ENCODE data around the gene FAM110D. TPM values are rescaled to one million over a fixed set of nuclear protein-coding genes. Genes with fewer than 3 reads are reported as not detected.
A peak's percentile ranks its signal among the peaks of the same experiment; 100 is the strongest.

The FAM110D gene
- total and polyA plus RNA-seq, 7 donors: 1.2 to 2.9 (median 1.4) TPM

- Histone ChIP-seq H3K4me1 (no peaks in the 10 kb centered on the region), H3K27me3 (ENCODE audit: insufficient read depth in 3 of 3, low read length in 2 of 3) (no peaks in the 10 kb centered on the region), H3K36me3 (ENCODE audit: insufficient read depth in 1 of 2, low read depth in 1 of 2) (peaks cover 0 to 51% of the 10 kb centered on the region in 2 donors), H3K4me3 (no peak overlapping the region), H3K9me3 (no peaks in the 10 kb centered on the region), H3K27ac (no peak overlapping the region)
- intact Hi-C loops (cut with DNase I): no loop called here
- DNase-seq: no peak
- WGBS, 3 donors: 67 to 75% (median 72%) methylated on average over 7 of the region's 7 CpGs
- peak in 3 of 4 donors; percentile 17 to 45 (median 26) for ATAC-seq
- TF ChIP-seq CTCF (IDR thresholded peaks at IDR 0.05): no peak
Observed at GRCh38 chr1:26189751-26190275, 30.9 kb downstream of the FAM110D start.

GRCh38 chr1:26190373-26190987 is 31.6 kb downstream of the FAM110D start, which contains the start of gene CATSPER4:
Gene CATSPER4, plus strand, starts transcription at chr1:26190602. Its CDS starts 26 bp downstream, at chr1:26190628.
- WGBS, 3 donors: 45 to 52% (median 46%) methylated on average over 11 to 16 of the region's 16 CpGs
- no peaks in the 10 kb centered on the region for H3K27me3 ChIP-seq (ENCODE audit: insufficient read depth in 3 of 3, low read length in 2 of 3)
- no peaks in the 10 kb centered on the region for H3K9me3 ChIP-seq
- peak; percentile 32 to 68 (median 48) for ATAC-seq
- no peaks in the 10 kb centered on the region for H3K4me1 ChIP-seq
- peak; percentile 25 for TF ChIP-seq CTCF (IDR thresholded peaks at IDR 0.05)
- intact Hi-C loops (cut with DNase I): no loop called here
- no peak within 1 kb of the TSS for H3K27ac ChIP-seq
- DNase-seq: no peak
- H3K4me3 ChIP-seq: no peak within 1 kb of the TSS
- peaks cover 0 to 44% of the 10 kb centered on the region in 2 donors for H3K36me3 ChIP-seq (ENCODE audit: insufficient read depth in 1 of 2, low read depth in 1 of 2)

- Histone ChIP-seq H3K4me3 (no peak overlapping the region), H3K4me1 (no peaks in the 10 kb centered on the region), H3K9me3 (no peaks in the 10 kb centered on the region), H3K27ac (no peak overlapping the region), H3K36me3 (ENCODE audit: insufficient read depth in 1 of 2, low read depth in 1 of 2) (peaks cover 0 to 32% of the 10 kb centered on the region in 2 donors), H3K27me3 (ENCODE audit: insufficient read depth in 3 of 3, low read length in 2 of 3) (no peaks in the 10 kb centered on the region)
- WGBS, 3 donors: 44 to 53% (median 46%) methylated on average over 3 of the region's 3 CpGs
- DNase-seq (no peak), ATAC-seq (no peak)
- intact Hi-C loops (cut with DNase I): no loop called here
- no peak for TF ChIP-seq CTCF (IDR thresholded peaks at IDR 0.05)
Observed at GRCh38 chr1:26191739-26192138, 32.9 kb downstream of the FAM110D start.

DNA sequence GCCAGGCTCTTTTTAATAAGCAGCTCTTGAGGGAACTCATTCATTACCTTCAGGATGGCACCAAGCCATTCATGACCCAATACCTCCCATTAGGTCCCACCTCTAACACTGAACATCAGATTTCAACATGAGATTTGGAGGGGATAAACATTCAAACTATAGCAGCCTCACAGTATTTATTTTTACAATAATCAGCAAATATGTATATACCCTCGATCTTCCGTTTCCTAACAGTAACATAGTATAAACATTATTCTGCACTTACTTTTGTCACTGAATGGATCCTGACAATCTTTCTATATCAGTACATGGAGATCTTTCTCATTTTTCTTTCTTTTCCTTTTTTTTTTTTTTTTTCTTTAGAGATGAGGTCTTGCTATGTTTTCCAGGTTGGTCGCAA is 36.9 kb downstream of the FAM110D start:
- H3K9me3 ChIP-seq: no peaks in the 10 kb centered on the region
- ATAC-seq (no peak), DNase-seq (no peak)
- no peaks in the 10 kb centered on the region for H3K27me3 ChIP-seq (ENCODE audit: insufficient read depth in 3 of 3, low read length in 2 of 3)
- no peak overlapping the region for H3K27ac ChIP-seq
- H3K36me3 ChIP-seq (ENCODE audit: insufficient read depth in 1 of 2, low read depth in 1 of 2): no peaks in the 10 kb centered on the region
- intact Hi-C loops (cut with DNase I): no loop called here
- no peak for TF ChIP-seq CTCF (IDR thresholded peaks at IDR 0.05)
- no peak overlapping the region for H3K4me3 ChIP-seq
- H3K4me1 ChIP-seq: no peaks in the 10 kb centered on the region
- WGBS, 3 donors: 62 to 90% (median 90%) methylated on average over 3 of the region's 3 CpGs

Data from psoas muscle (tissue), 8 donors.